Left renal pelvis (tissue), 4 donors: ENCODE results near the gene KCNJ6. TPM values are rescaled to one million over a fixed set of nuclear protein-coding genes. Genes with fewer than 3 reads are reported as not detected.

Experiments used
- DNase-seq, 4 donors: peaks; one replicate each; pipeline ENCODE4 v3.0.0-alpha.2; 2013; ENCODE audit warnings: low read depth in 4 of 4, low spot score in 3 of 4
- polyA plus RNA-seq, 4 donors: library from polyadenylated mRNA; unstranded; fragments of 120-200 nt; gene quantifications; one replicate each; pipeline ENCODE4 v1.2.1, GENCODE V29; 2013; ENCODE audit not compliant: insufficient read length in 4 of 4

KCNJ6 gene
- polyA plus RNA-seq, 4 donors, result 0.23 to 0.49 (median 0.27) TPM

DNA sequence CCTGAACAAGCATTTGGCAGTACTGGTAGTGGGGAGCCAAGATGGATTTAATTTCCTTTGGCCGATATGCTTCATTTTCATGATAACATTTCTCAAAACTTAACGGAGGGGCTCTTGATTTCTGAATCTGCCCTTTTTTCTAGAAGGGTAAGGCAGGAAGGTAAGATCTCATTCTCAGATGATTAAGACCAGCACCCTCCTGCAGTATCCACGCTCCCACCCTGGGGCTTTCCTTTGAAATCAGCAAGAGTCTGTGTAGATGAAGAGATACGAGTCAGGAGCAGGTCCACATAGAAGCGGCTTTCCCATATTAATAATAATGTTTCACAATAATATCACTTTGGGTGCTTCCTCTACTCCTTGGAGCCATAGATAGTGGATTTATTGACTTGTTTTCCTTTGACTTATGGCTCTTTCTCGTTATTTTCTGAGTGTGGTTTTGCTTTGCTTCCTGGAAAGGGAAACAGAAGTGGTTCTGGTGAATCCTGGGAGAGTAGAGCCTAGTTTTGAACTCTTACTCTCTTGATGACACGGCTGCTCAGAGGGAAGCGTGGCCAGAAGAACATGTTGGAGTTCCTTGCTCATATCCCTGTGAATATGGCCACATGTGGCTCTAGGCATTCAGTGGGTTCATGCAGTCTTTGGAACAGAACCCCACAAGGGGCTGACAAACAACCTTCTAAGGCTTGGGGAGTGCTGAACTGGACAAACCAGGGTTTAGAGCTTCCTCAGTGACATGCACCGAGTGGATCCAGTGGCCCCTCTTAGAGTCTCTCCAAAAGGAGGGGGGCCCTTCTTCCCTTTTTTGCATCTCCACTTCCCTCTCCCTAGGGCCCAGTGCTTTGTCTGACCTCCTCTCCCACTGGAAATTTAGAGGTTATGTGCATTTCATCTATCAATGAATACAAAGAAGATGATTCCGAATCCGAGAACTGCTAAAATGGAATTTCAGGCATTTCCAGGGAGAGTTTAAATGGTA, 354.0 kb downstream of the KCNJ6 start:
- no peak for DNase-seq

DNA sequence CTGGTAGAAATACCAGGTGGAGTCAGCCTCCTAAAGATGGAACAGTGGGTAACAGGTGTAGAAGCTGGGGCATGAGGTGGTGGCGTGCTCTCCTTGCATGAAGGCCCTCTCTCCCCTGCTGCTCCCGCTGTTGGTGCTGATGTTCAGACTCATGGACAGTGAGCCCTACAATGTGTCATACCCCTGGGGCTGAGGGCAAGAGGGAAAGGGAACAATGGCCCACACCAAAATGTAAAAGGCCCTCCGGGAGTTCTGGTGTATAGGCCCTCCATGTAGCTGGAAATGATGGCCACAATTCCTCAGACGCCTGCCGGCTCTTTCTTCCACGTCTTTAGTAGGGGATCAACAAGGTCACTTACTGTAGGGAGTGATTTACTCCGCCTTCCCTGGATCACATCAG, 354.8 kb downstream of the KCNJ6 start:
- DNase-seq, result no peak

DNA sequence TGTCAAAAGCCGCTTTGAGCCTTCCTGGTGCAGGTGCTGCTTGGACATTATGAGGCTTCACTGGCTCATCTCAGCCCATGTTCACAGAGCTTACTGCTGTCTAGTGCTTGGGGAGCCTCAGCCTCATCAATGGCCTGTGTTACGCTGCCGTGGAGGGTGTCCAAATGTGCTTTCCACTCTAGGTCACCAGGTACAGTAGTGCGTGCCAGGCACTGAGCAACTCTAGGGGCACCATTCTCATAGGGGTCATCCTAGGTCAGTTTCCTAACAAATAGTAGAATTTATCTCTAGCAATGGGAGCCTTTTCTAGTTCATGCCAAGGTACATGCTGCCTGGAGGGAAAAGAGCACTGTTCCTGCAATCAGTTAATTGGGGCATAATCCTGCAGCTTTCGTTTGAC, 355.9 kb downstream of the KCNJ6 start:
- no peak for DNase-seq

DNA sequence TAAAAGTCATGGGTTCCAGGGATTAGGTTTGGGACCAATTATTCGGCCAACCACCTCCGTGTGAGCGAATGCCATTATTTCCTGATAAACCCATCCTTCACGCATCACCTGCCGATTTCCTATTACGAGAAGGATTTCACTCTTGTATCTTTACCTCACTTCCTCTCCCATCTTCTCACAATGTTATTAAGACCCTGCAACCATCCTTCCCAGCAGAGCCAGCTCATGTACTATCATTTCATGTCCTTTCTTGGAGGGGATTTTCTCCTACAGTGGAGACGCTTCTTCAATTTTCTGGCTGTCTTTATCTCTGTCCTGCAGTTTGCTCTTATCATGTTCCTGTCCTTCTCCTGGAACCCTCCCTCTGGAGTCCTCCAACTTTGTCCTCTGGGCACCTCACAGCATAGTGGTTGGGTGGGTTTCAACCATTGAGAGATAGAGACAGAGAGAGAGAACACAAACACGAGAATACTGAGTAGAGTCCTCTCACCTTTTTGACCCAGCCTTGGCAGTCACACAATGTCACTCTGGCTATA, 357.5 kb downstream of the KCNJ6 start:
- no peak for DNase-seq
